ENCODE data around the gene DPYSL3.

DNA sequence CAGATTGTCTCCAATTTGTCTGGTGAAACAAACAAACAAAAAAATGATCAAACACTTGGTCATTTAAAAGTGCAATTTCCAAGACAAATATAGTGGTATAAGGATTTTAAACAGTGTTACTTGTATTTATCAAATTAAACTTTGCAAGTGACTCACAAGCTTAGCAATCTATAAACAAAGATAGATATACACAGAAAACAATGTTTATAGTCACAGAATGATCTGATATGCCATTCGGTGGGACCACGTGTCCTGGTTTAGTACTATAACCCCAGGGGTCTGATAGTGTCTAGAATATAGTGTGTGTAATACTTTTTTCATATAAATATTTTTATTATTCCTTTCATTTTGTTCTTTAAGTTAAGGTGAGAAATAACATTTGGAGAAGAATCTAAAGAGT lies 91.3 kb downstream of the DPYSL3 start:
- no peak for TF ChIP-seq EZH2 (IDR thresholded peaks at IDR 0.05; ENCODE audit: insufficient read depth, poor library complexity, severe bottlenecking)
- no peak for TF ChIP-seq EZH2phosphoT487 (IDR thresholded peaks at IDR 0.05; ENCODE audit: insufficient read depth, low read depth)
